Gastroesophageal sphincter (tissue), 3 donors: ENCODE results near the gene CCNY.

Experiments
- POLR2A ChIP-seq, 2 donors: fragments of 450-650 bp; IDR thresholded peaks; one replicate each; pipeline ENCODE4 v1.6.1; 2017; ENCODE audit warnings: antibody characterized with exemption in 2 of 2, mild to moderate bottlenecking in 2 of 2, moderate library complexity in 1 of 2
- TF ChIP-seq, protein P1 (sequence below), 4 experiments: fragments of 200-600 bp in 2 of 4; fragments of 450-650 bp in 2 of 4; sonication (generic) in 1 of 4; IDR thresholded peaks; one replicate each; pipeline ENCODE4 v1.5.1; 2017 to 2019; ENCODE audit warnings: antibody characterized with exemption in 4 of 4, mild to moderate bottlenecking in 2 of 4, moderate library complexity in 2 of 4

DNA sequence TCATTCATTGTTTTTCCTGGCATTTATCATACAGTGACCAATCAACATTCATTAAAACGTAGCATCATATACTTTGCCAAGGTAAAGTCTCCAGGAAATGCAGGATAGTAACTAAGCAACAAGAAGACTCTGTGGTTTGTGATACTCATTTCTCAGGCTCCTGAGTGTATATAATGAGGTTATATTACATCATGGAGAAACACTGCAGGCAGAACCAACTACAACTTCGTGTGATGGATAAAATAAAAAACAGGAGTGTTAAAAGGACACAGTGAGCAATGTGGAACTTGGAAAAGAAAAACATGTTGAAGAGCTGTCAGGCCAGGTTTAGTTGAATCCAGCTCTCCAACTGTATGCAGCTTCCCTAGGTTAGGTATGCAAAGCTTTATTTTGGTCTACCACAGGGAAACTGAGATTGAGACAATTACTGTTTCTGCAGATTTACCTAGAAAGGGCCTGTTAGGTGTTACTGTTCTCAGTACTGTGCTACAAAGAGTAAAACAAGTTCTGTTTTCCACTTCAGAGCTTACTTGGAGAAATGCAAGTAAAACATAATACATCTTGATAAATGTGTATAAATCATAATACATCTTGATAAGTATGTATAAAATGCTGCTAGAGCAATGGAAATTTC, 7.8 kb upstream of the CCNY start:
- TF ChIP-seq, protein P1, sequence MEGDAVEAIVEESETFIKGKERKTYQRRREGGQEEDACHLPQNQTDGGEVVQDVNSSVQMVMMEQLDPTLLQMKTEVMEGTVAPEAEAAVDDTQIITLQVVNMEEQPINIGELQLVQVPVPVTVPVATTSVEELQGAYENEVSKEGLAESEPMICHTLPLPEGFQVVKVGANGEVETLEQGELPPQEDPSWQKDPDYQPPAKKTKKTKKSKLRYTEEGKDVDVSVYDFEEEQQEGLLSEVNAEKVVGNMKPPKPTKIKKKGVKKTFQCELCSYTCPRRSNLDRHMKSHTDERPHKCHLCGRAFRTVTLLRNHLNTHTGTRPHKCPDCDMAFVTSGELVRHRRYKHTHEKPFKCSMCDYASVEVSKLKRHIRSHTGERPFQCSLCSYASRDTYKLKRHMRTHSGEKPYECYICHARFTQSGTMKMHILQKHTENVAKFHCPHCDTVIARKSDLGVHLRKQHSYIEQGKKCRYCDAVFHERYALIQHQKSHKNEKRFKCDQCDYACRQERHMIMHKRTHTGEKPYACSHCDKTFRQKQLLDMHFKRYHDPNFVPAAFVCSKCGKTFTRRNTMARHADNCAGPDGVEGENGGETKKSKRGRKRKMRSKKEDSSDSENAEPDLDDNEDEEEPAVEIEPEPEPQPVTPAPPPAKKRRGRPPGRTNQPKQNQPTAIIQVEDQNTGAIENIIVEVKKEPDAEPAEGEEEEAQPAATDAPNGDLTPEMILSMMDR (IDR thresholded peaks at IDR 0.05) = no peak
- no peak for TF ChIP-seq POLR2A (IDR thresholded peaks at IDR 0.05)
